GM12878 (cell line): ENCODE measurements around the gene VPS25.

Experiments
- CBFB ChIP-seq: IDR thresholded peaks from 2 replicates; pipeline ENCODE4 v1.6.1; 2016; ENCODE audit warnings: antibody characterized with exemption, low read depth
- CEBPB ChIP-seq, 2 experiments: fragments of 150-350 bp in 1 of 2; IDR thresholded peaks; 2 replicates each; pipeline ENCODE4 v1.6.1; 2012 to 2014; ENCODE audit warnings: low read depth in 2 of 2, low read length in 2 of 2, borderline replicate concordance in 1 of 2, inconsistent platforms in 1 of 2
- RELA ChIP-seq: fragments of 450-650 bp; IDR thresholded peaks from 2 replicates; pipeline ENCODE4 v1.8.0; 2014; ENCODE audit warnings: borderline replicate concordance; ENCODE audit not compliant: partially characterized antibody
- SREBF2 ChIP-seq: IDR thresholded peaks from 2 replicates; pipeline ENCODE4 v1.6.1; 2012; ENCODE audit warnings: mild to moderate bottlenecking, low read length
- TAF1 ChIP-seq: IDR thresholded peaks from 2 replicates; pipeline ENCODE4 v1.6.1; 2011; ENCODE audit warnings: mild to moderate bottlenecking, low read depth, low read length, borderline replicate concordance
- ZBED1 ChIP-seq: IDR thresholded peaks from 2 replicates; pipeline ENCODE4 v1.6.1; 2016; ENCODE audit warnings: borderline replicate concordance
- TF ChIP-seq, protein P1 (sequence below), 3 experiments: IDR thresholded peaks in 2 of 3; conservative IDR thresholded peaks in 1 of 3; 2 replicates each; pipeline ENCODE4 v1.5.1; 2011; ENCODE audit warnings: low read depth in 3 of 3, low read length in 3 of 3, mild to moderate bottlenecking in 3 of 3, control low read depth in 2 of 3, moderate library complexity in 2 of 3, inconsistent platforms in 1 of 3, mixed read lengths in 1 of 3; ENCODE audit not compliant: control insufficient read depth in 2 of 3, insufficient read depth in 1 of 3; ENCODE audit errors: extremely low read depth in 1 of 3

DNA sequence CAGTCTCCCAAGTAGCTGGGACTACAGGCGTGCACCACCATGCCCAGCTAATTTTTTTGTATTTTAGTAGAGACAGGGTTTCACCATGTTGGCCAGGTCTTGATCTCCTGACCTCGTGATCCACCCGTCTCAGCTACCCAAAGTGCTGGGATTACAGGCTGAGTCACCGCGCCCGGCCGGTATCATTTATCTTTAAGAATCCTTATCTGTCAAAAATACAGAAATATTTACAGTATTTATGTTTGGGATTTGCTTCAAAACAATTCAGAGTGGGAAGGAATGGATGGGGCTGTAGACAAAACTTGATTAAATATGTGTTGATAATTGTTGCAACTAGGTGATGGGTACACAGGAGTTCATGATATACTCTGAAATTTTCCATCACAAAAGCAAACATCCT is 47.9 kb downstream of the VPS25 start:
- TF ChIP-seq ZBED1 = no peak
- TF ChIP-seq CBFB = no peak
- TF ChIP-seq, protein P1, sequence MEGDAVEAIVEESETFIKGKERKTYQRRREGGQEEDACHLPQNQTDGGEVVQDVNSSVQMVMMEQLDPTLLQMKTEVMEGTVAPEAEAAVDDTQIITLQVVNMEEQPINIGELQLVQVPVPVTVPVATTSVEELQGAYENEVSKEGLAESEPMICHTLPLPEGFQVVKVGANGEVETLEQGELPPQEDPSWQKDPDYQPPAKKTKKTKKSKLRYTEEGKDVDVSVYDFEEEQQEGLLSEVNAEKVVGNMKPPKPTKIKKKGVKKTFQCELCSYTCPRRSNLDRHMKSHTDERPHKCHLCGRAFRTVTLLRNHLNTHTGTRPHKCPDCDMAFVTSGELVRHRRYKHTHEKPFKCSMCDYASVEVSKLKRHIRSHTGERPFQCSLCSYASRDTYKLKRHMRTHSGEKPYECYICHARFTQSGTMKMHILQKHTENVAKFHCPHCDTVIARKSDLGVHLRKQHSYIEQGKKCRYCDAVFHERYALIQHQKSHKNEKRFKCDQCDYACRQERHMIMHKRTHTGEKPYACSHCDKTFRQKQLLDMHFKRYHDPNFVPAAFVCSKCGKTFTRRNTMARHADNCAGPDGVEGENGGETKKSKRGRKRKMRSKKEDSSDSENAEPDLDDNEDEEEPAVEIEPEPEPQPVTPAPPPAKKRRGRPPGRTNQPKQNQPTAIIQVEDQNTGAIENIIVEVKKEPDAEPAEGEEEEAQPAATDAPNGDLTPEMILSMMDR (IDR thresholded peaks at IDR 0.05 in 2 of 3, conservative IDR thresholded peaks at IDR 0.05 in 1 of 3; ENCODE audit: control insufficient read depth in 2 of 3, extremely low read depth in 1 of 3, insufficient read depth in 1 of 3, low read depth in 3 of 3, low read length in 3 of 3) = no peak
- TF ChIP-seq CEBPB (IDR thresholded peaks at IDR 0.05; ENCODE audit: borderline replicate concordance in 1 of 2, low read depth in 2 of 2, low read length in 2 of 2) = no peak
- TF ChIP-seq SREBF2 = no peak
- TF ChIP-seq RELA = no peak
- no peak for TF ChIP-seq TAF1
